H9 (cell line): ENCODE results near the gene HOXC10. TPM values are rescaled to one million over a fixed set of nuclear protein-coding genes. Genes with fewer than 3 reads are reported as not detected.

Experiments used
- DNase-seq: peaks from one replicate; pipeline ENCODE4 v3.0.0-alpha.2; 2017
- H2AFZ ChIP-seq: one replicate; pipeline ENCODE4 v1.6.1; 2013; ENCODE audit warnings: mild to moderate bottlenecking, low read length, control low read depth, moderate library complexity
- H2AK5ac ChIP-seq: 2 replicates; pipeline ENCODE4 v1.6.1; 2013; ENCODE audit warnings: low read length, control low read depth, mixed read lengths; ENCODE audit not compliant: insufficient read length
- H2BK120ac ChIP-seq: one replicate; pipeline ENCODE4 v1.6.1; 2013; ENCODE audit warnings: low read depth, mild to moderate bottlenecking, low read length, control low read depth, inconsistent platforms; ENCODE audit not compliant: poor library complexity, severe bottlenecking
- H2BK12ac ChIP-seq: 2 replicates; pipeline ENCODE4 v1.6.1; 2013; ENCODE audit warnings: low read length, control low read depth, mixed read lengths, low read depth; ENCODE audit not compliant: insufficient read length
- H2BK15ac ChIP-seq: 2 replicates; pipeline ENCODE4 v1.6.1; 2013; ENCODE audit warnings: low read depth, low read length, control low read depth
- H2BK20ac ChIP-seq: one replicate; pipeline ENCODE4 v1.6.1; 2013; ENCODE audit warnings: low read depth, mild to moderate bottlenecking, low read length, control low read depth, inconsistent platforms; ENCODE audit not compliant: poor library complexity, severe bottlenecking
- H2BK5ac ChIP-seq: 2 replicates; pipeline ENCODE4 v1.6.1; 2013; ENCODE audit warnings: low read length, control low read depth, mixed read lengths; ENCODE audit not compliant: insufficient read length
- H3K14ac ChIP-seq: 2 replicates; pipeline ENCODE4 v1.6.1; 2013; ENCODE audit warnings: low read length, control low read depth; ENCODE audit not compliant: insufficient read depth
- H3K18ac ChIP-seq: 2 replicates; pipeline ENCODE4 v1.6.1; 2013; ENCODE audit warnings: low read depth, mild to moderate bottlenecking, mixed read lengths, low read length, control low read depth; ENCODE audit not compliant: insufficient read length
- H3K23ac ChIP-seq: 2 replicates; pipeline ENCODE4 v1.6.1; 2013; ENCODE audit warnings: low read length, control low read depth, mixed read lengths, low read depth; ENCODE audit not compliant: insufficient read length
- H3K23me2 ChIP-seq: 2 replicates; pipeline ENCODE4 v1.6.1; 2013; ENCODE audit warnings: low read depth, mild to moderate bottlenecking, mixed read lengths, low read length, control low read depth; ENCODE audit not compliant: insufficient read length, poor library complexity, severe bottlenecking
- H3K27ac ChIP-seq: 2 replicates; pipeline ENCODE4 v1.5.1; 2013; ENCODE audit warnings: low read length, control low read depth, mixed read lengths, low read depth; ENCODE audit not compliant: insufficient read length
- H3K27me3 ChIP-seq: 2 replicates; pipeline ENCODE4 v1.6.1; 2013; ENCODE audit warnings: low read length, control low read depth, inconsistent platforms; ENCODE audit not compliant: insufficient read depth
- H3K4ac ChIP-seq: 2 replicates; pipeline ENCODE4 v1.6.1; 2013; ENCODE audit warnings: low read depth, mild to moderate bottlenecking, control low read depth, inconsistent platforms, low read length, moderate library complexity
- H3K4me1 ChIP-seq: 2 replicates; pipeline ENCODE4 v1.6.1; 2013; ENCODE audit warnings: low read length, control low read depth, inconsistent platforms; ENCODE audit not compliant: insufficient read depth
- H3K4me2 ChIP-seq: 2 replicates; pipeline ENCODE4 v1.6.1; 2013; ENCODE audit warnings: low read length, control low read depth, mixed read lengths; ENCODE audit not compliant: insufficient read length, insufficient read depth
- H3K56ac ChIP-seq: 2 replicates; pipeline ENCODE4 v1.6.1; 2013; ENCODE audit warnings: low read depth, mild to moderate bottlenecking, mixed read lengths, low read length, control low read depth; ENCODE audit not compliant: insufficient read length
- H3K79me1 ChIP-seq: 2 replicates; pipeline ENCODE4 v1.6.1; 2013; ENCODE audit warnings: low read depth, mild to moderate bottlenecking, moderate library complexity, low read length, control low read depth, inconsistent platforms; ENCODE audit not compliant: insufficient read depth, poor library complexity, severe bottlenecking
- H3K79me2 ChIP-seq: 2 replicates; pipeline ENCODE4 v1.6.1; 2013; ENCODE audit warnings: low read length, control low read depth, inconsistent platforms; ENCODE audit not compliant: insufficient read depth
- H3K9ac ChIP-seq: 2 replicates; pipeline ENCODE4 v1.6.1; 2013; ENCODE audit warnings: low read length, control low read depth, mixed read lengths; ENCODE audit not compliant: insufficient read length; ENCODE audit errors: extremely low read depth
- H3K9me3 ChIP-seq: one replicate; pipeline ENCODE4 v1.6.1; 2013; ENCODE audit warnings: low read depth, low read length, inconsistent platforms; ENCODE audit not compliant: control insufficient read depth
- H3T11ph ChIP-seq: one replicate; pipeline ENCODE4 v1.6.1; 2013; ENCODE audit warnings: mild to moderate bottlenecking, low read length, control low read depth, inconsistent platforms
- H4K20me1 ChIP-seq: one replicate; pipeline ENCODE4 v1.6.1; 2013; ENCODE audit not compliant: control insufficient read depth, insufficient read length, insufficient read depth
- H4K5ac ChIP-seq: 2 replicates; pipeline ENCODE4 v1.6.1; 2013; ENCODE audit warnings: low read depth, mild to moderate bottlenecking, mixed read lengths, low read length, control low read depth; ENCODE audit not compliant: insufficient read length
- H4K8ac ChIP-seq: replicated peaks from 2 replicates; pipeline ENCODE4 v1.6.1; 2013; ENCODE audit warnings: low read length, control low read depth, mixed read lengths, low read depth; ENCODE audit not compliant: insufficient read length
- H4K91ac ChIP-seq: 2 replicates; pipeline ENCODE4 v1.6.1; 2013; ENCODE audit warnings: low read depth, mild to moderate bottlenecking, moderate library complexity, mixed read lengths, low read length, control low read depth; ENCODE audit not compliant: insufficient read length
- H3K27ac Mint-ChIP-seq, 3 experiments: 2 replicates in 2 of 3; 3 replicates in 1 of 3; pipeline ENCODE4 v1.8.0; 2020 to 2021; ENCODE audit warnings: mixed read lengths in 3 of 3, mild to moderate bottlenecking in 1 of 3, moderate library complexity in 1 of 3
- H3K27me3 Mint-ChIP-seq: 2 replicates; pipeline ENCODE4 v1.8.0; 2021; ENCODE audit warnings: low read depth, mild to moderate bottlenecking, moderate library complexity, mixed read lengths
- H3K36me3 Mint-ChIP-seq, 3 experiments: 2 replicates in 2 of 3; 3 replicates in 1 of 3; pipeline ENCODE4 v1.8.0; 2020 to 2021; ENCODE audit warnings: low read depth in 3 of 3, mixed read lengths in 3 of 3; ENCODE audit not compliant: insufficient read depth in 1 of 3
- H3K4me1 Mint-ChIP-seq, 2 experiments: 2 replicates each; pipeline ENCODE4 v1.8.0; 2020; ENCODE audit warnings: mixed read lengths in 2 of 2
- H3K4me3 Mint-ChIP-seq, 2 experiments: 2 replicates in 1 of 2; 3 replicates in 1 of 2; pipeline ENCODE4 v1.8.0; 2020 to 2021; ENCODE audit warnings: mild to moderate bottlenecking in 2 of 2, mixed read lengths in 2 of 2, moderate library complexity in 1 of 2
- H3K9me3 Mint-ChIP-seq, 2 experiments: 2 replicates in 1 of 2; 3 replicates in 1 of 2; pipeline ENCODE4 v1.8.0; 2020; ENCODE audit warnings: mild to moderate bottlenecking in 2 of 2, mixed read lengths in 2 of 2, moderate library complexity in 1 of 2
- CTCF ChIP-seq: fragments of 200-600 bp; sonication (generic); conservative IDR thresholded peaks from 3 replicates; pipeline ENCODE4 v1.8.0; 2021; ENCODE audit warnings: antibody characterized with exemption, mild to moderate bottlenecking
- WGBS: extraction: QIAGEN DNeasy Blood & Tissue Kit; methylation state at CpG from one replicate; pipeline ENCODE4 v1.1.7; 2013; ENCODE audit warnings: missing lambda C conversion rate, low lambda C conversion rate, mixed read lengths; ENCODE audit not compliant: insufficient read length; ENCODE audit errors: extremely low coverage; 5-methylcytosine and 5-hydroxymethylcytosine counted together
- total RNA-seq: library from RNA; stranded (reverse); gene quantifications from 2 replicates; pipeline ENCODE4 v1.2.1, GENCODE V29; 2021

The HOXC10 gene
- total RNA-seq, 1 experiment from 2014 or later = not detected

- H2BK5ac ChIP-seq = no peak overlapping the region
- no peaks in the 10 kb centered on the region for H3K4me1 ChIP-seq
- H3K27ac ChIP-seq = no peak overlapping the region
- no peak overlapping the region for H3K9ac ChIP-seq
- H3K14ac ChIP-seq = no peak overlapping the region
- H3K23ac ChIP-seq = no peak overlapping the region
- DNase-seq = no peak
- no peak overlapping the region for H4K8ac ChIP-seq
- H3K9me3 ChIP-seq = no peaks in the 10 kb centered on the region
- Mint-ChIP-seq H3K36me3 (no peaks in the 10 kb centered on the region), H3K27me3 (peaks cover 100% of the 10 kb centered on the region), H3K27ac (no peak overlapping the region; a peak in 1 of 7 replicates), H3K4me3 (no peak overlapping the region), H3K4me1 (peaks cover 10 to 35% of the 10 kb centered on the region in 2 experiments), H3K9me3 (peaks cover 0 to 2% of the 10 kb centered on the region in 2 experiments; a peak in 1 of 5 replicates)
- no peak overlapping the region for H2BK120ac ChIP-seq
- no peak overlapping the region for H3K4me2 ChIP-seq
- no peak overlapping the region for H3K56ac ChIP-seq
- H2BK12ac ChIP-seq = no peak overlapping the region
- no peak overlapping the region for H2AK5ac ChIP-seq
- no peak for TF ChIP-seq CTCF
- H3K23me2 ChIP-seq = peaks cover 10% of the 10 kb centered on the region
- no peak overlapping the region for H4K5ac ChIP-seq
- H4K20me1 ChIP-seq = no peaks in the 10 kb centered on the region
- no peak overlapping the region for H2AFZ ChIP-seq
- H3K18ac ChIP-seq = no peak overlapping the region
- no peak overlapping the region for H4K91ac ChIP-seq
- no peak overlapping the region for H3K4ac ChIP-seq
- H3T11ph ChIP-seq = no peak overlapping the region
- H2BK15ac ChIP-seq = no peak overlapping the region
- H2BK20ac ChIP-seq = no peak overlapping the region
- peaks cover 91% of the 10 kb centered on the region for H3K27me3 ChIP-seq
- no peaks in the 10 kb centered on the region for H3K79me2 ChIP-seq
- no CpG with 5 or more reads among the region's 23 CpGs for WGBS
- H3K79me1 ChIP-seq = no peaks in the 10 kb centered on the region
These were observed 30.3 kb downstream of the HOXC10 start for GRCh38 chr12:54015018-54015931.
